ENCODE measurements around the gene ITM2C.

DNA sequence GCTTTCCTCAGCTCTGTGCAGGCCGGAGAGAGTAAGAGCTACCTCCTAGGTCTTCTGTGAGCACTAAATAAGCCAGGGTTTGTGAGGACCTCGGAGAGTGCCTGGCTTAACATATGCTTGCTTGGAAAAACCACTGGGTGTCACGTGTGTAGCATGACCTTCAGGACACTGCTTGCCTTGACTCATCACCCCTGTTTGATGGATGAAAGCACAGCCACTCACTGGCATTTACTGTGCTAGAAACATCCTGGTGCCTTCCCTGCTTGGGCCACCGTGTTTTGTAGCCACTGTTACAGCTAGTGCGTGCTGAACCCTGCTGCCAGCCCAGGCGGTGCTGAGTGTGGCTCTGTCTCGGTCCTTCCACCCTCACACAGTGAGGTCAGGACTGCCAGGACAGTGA is 34.8 kb upstream of the ITM2C start:
- TF ChIP-seq POLR2A (IDR thresholded peaks at IDR 0.05), result no peak
- TF ChIP-seq, protein P1, sequence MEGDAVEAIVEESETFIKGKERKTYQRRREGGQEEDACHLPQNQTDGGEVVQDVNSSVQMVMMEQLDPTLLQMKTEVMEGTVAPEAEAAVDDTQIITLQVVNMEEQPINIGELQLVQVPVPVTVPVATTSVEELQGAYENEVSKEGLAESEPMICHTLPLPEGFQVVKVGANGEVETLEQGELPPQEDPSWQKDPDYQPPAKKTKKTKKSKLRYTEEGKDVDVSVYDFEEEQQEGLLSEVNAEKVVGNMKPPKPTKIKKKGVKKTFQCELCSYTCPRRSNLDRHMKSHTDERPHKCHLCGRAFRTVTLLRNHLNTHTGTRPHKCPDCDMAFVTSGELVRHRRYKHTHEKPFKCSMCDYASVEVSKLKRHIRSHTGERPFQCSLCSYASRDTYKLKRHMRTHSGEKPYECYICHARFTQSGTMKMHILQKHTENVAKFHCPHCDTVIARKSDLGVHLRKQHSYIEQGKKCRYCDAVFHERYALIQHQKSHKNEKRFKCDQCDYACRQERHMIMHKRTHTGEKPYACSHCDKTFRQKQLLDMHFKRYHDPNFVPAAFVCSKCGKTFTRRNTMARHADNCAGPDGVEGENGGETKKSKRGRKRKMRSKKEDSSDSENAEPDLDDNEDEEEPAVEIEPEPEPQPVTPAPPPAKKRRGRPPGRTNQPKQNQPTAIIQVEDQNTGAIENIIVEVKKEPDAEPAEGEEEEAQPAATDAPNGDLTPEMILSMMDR (IDR thresholded peaks at IDR 0.05), result no peak
- no peak for TF ChIP-seq POLR2AphosphoS5 (IDR thresholded peaks at IDR 0.05)
- TF ChIP-seq EP300 (IDR thresholded peaks at IDR 0.05), result no peak

Measured in stomach (tissue), 4 donors.